ENCODE measurements around the gene CDC26.

Gene CDC26

GRCh38 chr9:113316030-113316429 lies 40.7 kb upstream of the CDC26 start:
- Histone ChIP-seq H3K36me3 (no peaks in the 10 kb centered on the region), H3K4me3 (ENCODE audit: low read depth in 1 of 2, low read length in 1 of 2) (no peak overlapping the region), H3K9me3 (no peaks in the 10 kb centered on the region), H3K4me1 (ENCODE audit: control insufficient read depth in 1 of 2, insufficient read depth in 1 of 2, low read depth in 1 of 2, low read length in 1 of 2) (no peaks in the 10 kb centered on the region), H3K27me3 (no peaks in the 10 kb centered on the region), H3K27ac (no peak overlapping the region)
- no peak for TF ChIP-seq CTCF (IDR thresholded peaks at IDR 0.05)

- TF ChIP-seq CTCF (IDR thresholded peaks at IDR 0.05), result no peak
- no peaks in the 10 kb centered on the region for H3K36me3 ChIP-seq
- H3K4me3 ChIP-seq (ENCODE audit: low read depth in 1 of 2, low read length in 1 of 2), result no peak overlapping the region
- H3K27ac ChIP-seq, result no peak overlapping the region
- H3K27me3 ChIP-seq, result no peaks in the 10 kb centered on the region
- H3K9me3 ChIP-seq, result no peaks in the 10 kb centered on the region
- H3K4me1 ChIP-seq (ENCODE audit: control insufficient read depth in 1 of 2, insufficient read depth in 1 of 2, low read depth in 1 of 2, low read length in 1 of 2), result no peaks in the 10 kb centered on the region
Measured at GRCh38 chr9:113315231-113315630, 39.9 kb upstream of the CDC26 start.

GRCh38 chr9:113313261-113313660 lies 37.9 kb upstream of the CDC26 start:
- H3K4me3 ChIP-seq (ENCODE audit: low read depth in 1 of 2, low read length in 1 of 2), result no peak overlapping the region
- no peaks in the 10 kb centered on the region for H3K36me3 ChIP-seq
- H3K9me3 ChIP-seq, result no peaks in the 10 kb centered on the region
- no peaks in the 10 kb centered on the region for H3K4me1 ChIP-seq (ENCODE audit: control insufficient read depth in 1 of 2, insufficient read depth in 1 of 2, low read depth in 1 of 2, low read length in 1 of 2)
- no peak for TF ChIP-seq CTCF (IDR thresholded peaks at IDR 0.05)
- no peak overlapping the region for H3K27ac ChIP-seq
- H3K27me3 ChIP-seq, result no peaks in the 10 kb centered on the region

- Histone ChIP-seq H3K9me3 (no peaks in the 10 kb centered on the region), H3K36me3 (no peaks in the 10 kb centered on the region), H3K27ac (no peak overlapping the region), H3K27me3 (no peaks in the 10 kb centered on the region), H3K4me1 (ENCODE audit: control insufficient read depth in 1 of 2, insufficient read depth in 1 of 2, low read depth in 1 of 2, low read length in 1 of 2) (no peaks in the 10 kb centered on the region), H3K4me3 (ENCODE audit: low read depth in 1 of 2, low read length in 1 of 2) (no peak overlapping the region)
- TF ChIP-seq CTCF (IDR thresholded peaks at IDR 0.05), result no peak
Measured at GRCh38 chr9:113311961-113312360, 36.6 kb upstream of the CDC26 start.

- no peak for TF ChIP-seq CTCF (IDR thresholded peaks at IDR 0.05)
- H3K4me1 ChIP-seq (ENCODE audit: control insufficient read depth in 1 of 2, insufficient read depth in 1 of 2, low read depth in 1 of 2, low read length in 1 of 2), result no peaks in the 10 kb centered on the region
- no peak overlapping the region for H3K27ac ChIP-seq
- H3K27me3 ChIP-seq, result no peaks in the 10 kb centered on the region
- H3K4me3 ChIP-seq (ENCODE audit: low read depth in 1 of 2, low read length in 1 of 2), result no peak overlapping the region
- H3K36me3 ChIP-seq, result no peaks in the 10 kb centered on the region
- no peaks in the 10 kb centered on the region for H3K9me3 ChIP-seq
Measured at GRCh38 chr9:113310538-113310937, 35.2 kb upstream of the CDC26 start.

- Histone ChIP-seq H3K27me3 (no peaks in the 10 kb centered on the region), H3K9me3 (no peaks in the 10 kb centered on the region), H3K4me3 (ENCODE audit: low read depth in 1 of 2, low read length in 1 of 2) (no peak overlapping the region), H3K36me3 (no peaks in the 10 kb centered on the region), H3K27ac (no peak overlapping the region), H3K4me1 (ENCODE audit: control insufficient read depth in 1 of 2, insufficient read depth in 1 of 2, low read depth in 1 of 2, low read length in 1 of 2) (no peaks in the 10 kb centered on the region)
- TF ChIP-seq CTCF (IDR thresholded peaks at IDR 0.05), result no peak
Measured at GRCh38 chr9:113309204-113309813, 33.9 kb upstream of the CDC26 start.
